Upper lobe of right lung (tissue), 1 donor: ENCODE measurements around the gene HBP1. TPM values are rescaled to one million over a fixed set of nuclear protein-coding genes. Genes with fewer than 3 reads are reported as not detected.

Experiments
- ATAC-seq: fragments of 200-7000 bp; cut with Tn5 transposase; one replicate; pipeline ENCODE4 v1.9.1; 2020; ENCODE audit warnings: mild to moderate bottlenecking, moderate library complexity
- DNase-seq: peaks from one replicate; pipeline ENCODE4 v3.0.0-alpha.2; 2020
- H3K27ac ChIP-seq: fragments of 200-600 bp; one replicate; pipeline ENCODE4 v1.8.0; 2022
- H3K27me3 ChIP-seq: fragments of 200-600 bp; one replicate; pipeline ENCODE4 v1.8.0; 2022; ENCODE audit warnings: mild to moderate bottlenecking
- H3K36me3 ChIP-seq: fragments of 200-600 bp; one replicate; pipeline ENCODE4 v1.8.0; 2022
- H3K4me1 ChIP-seq: fragments of 200-600 bp; one replicate; pipeline ENCODE4 v1.8.0; 2022
- H3K4me3 ChIP-seq: fragments of 200-600 bp; one replicate; pipeline ENCODE4 v1.8.0; 2022; ENCODE audit warnings: mild to moderate bottlenecking
- H3K9me3 ChIP-seq: fragments of 200-600 bp; one replicate; pipeline ENCODE4 v1.8.0; 2022
- CTCF ChIP-seq: fragments of 200-600 bp; IDR thresholded peaks from one replicate; pipeline ENCODE4 v1.8.0; 2022; ENCODE audit warnings: antibody characterized with exemption
- intact Hi-C: fragments of 100-400 bp; cut with DNase I; formaldehyde crosslinking; loops from one replicate; pipeline ENCODE4 v1.11.0; 2022
- total RNA-seq: library from RNA; stranded (reverse); fragmentation: NEBNext Ultra II Directional; extraction: Animal tissue kit (Norgen Biotek cat#: 25700); gene quantifications from one replicate; pipeline ENCODE4 v1.2.1, GENCODE V29; 2021
- donor health status: DM: no; HTN: yes; CAD: no; lungs with severe emphysema.

HBP1 gene
- total RNA-seq, 1 donor from 2014 or later, result 74.0 TPM

DNA sequence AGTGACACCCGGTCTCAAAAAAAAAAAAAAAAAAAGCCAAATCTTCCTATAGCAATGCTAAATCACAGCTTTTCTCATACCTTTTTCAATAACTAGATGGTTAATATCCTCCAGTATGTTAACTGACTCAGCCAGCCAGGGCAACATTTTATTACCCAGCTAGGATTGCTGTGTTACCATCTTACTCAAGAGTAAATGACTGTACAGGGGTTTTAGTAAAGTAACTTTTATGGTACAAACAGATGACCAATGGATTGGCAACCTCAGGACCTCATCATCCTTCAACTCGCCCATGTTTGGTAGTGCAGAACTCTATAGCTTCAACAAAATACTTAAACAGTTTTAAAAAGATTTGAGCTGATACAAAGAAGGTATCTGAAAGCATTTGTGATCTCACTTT is 59.5 kb downstream of the HBP1 start:
- Histone ChIP-seq H3K4me3 (no peak overlapping the region), H3K27ac (no peak overlapping the region), H3K4me1 (no peaks in the 10 kb centered on the region), H3K36me3 (peaks cover 4% of the 10 kb centered on the region), H3K27me3 (no peaks in the 10 kb centered on the region), H3K9me3 (no peaks in the 10 kb centered on the region)
- TF ChIP-seq CTCF, result no peak
- DNase-seq (no peak), ATAC-seq (no peak)
- intact Hi-C loops, result no loop called here

DNA sequence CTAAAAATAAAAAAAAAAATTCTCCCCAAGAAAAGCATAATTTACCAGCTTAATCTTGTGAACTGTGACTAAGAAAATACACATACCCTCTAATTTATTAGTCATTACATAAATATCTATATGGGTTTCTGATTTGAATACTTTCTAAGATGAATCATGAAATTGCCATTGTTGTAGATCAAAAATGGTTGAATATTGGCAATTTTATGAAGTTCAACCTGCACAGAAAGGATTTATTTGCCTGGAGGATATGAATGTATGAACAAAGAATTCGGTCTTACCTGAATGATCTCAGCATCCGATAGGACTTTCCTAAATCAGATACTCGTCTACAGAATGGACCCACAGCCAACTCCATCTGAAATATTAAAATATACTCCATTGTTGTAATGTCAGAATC is 61.5 kb downstream of the HBP1 start:
- no peak for TF ChIP-seq CTCF
- H3K4me3 ChIP-seq, result no peak overlapping the region
- no peak for ATAC-seq
- DNase-seq, result no peak
- no peaks in the 10 kb centered on the region for H3K9me3 ChIP-seq
- no peaks in the 10 kb centered on the region for H3K4me1 ChIP-seq
- H3K27ac ChIP-seq, result no peak overlapping the region
- intact Hi-C loops, result no loop called here
- no peaks in the 10 kb centered on the region for H3K27me3 ChIP-seq
- H3K36me3 ChIP-seq, result peaks cover 4% of the 10 kb centered on the region

DNA sequence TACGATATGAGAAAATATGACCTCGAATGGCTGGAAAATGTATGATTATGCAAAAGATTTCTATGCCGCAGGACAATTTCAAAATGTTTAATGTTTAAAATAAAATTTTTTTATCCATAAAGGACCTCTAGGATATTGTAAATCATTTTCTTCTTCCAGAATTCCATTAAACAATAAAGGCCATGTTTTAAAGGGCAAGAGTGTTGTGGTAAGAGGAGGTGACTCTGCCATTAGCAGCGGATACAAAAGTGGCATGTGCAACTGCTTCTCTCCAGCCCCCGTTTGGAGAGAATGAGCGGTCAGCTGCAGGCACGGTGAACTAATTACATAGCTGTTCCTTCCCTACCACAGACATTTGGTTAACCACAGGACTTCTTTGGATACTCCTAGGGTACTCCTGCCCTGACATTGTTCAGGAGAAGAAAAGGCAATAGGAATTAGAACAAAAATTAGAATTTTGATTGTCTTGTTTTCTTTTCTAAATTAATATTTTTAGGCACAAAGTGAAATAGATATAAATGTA is 63.8 kb downstream of the HBP1 start:
- DNase-seq, result no peak
- intact Hi-C loops, result no loop called here

GRCh38 chr7:107233174-107233573 is 64.4 kb downstream of the HBP1 start:
- DNase-seq, result no peak
- TF ChIP-seq CTCF, result no peak
- Histone ChIP-seq H3K27me3 (no peaks in the 10 kb centered on the region), H3K4me3 (no peak overlapping the region), H3K36me3 (no peaks in the 10 kb centered on the region), H3K27ac (no peak overlapping the region), H3K9me3 (no peaks in the 10 kb centered on the region), H3K4me1 (no peaks in the 10 kb centered on the region)
- intact Hi-C loops, result no loop called here
- no peak for ATAC-seq

More for the DNA sequence above, 63.8 kb downstream of the HBP1 start:
- no peak for TF ChIP-seq CTCF
- Histone ChIP-seq H3K36me3 (no peaks in the 10 kb centered on the region), H3K27me3 (no peaks in the 10 kb centered on the region), H3K9me3 (no peaks in the 10 kb centered on the region), H3K27ac (no peak overlapping the region), H3K4me1 (no peaks in the 10 kb centered on the region), H3K4me3 (no peak overlapping the region)
- no peak for ATAC-seq

DNA sequence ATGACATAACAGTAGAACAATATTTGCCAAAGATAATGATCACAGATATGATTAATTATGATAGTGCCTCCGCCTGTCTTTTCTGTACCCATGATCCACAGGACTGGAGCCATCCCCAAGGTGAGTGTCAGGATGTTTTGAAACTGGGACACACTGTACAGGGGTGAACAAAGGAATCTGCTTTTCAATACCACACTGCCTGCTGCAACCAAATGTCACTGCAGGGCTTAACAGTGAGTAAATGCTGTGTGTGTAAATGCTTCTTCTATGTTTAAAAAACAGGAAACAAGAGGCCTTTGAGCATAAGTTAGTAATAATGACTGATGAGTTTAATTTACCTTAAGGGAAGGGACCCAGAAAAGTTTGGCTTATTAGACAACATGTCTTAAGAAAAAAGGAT is 65.2 kb downstream of the HBP1 start:
- no peak overlapping the region for H3K27ac ChIP-seq
- no peak overlapping the region for H3K4me3 ChIP-seq
- no peaks in the 10 kb centered on the region for H3K36me3 ChIP-seq
- DNase-seq (no peak), ATAC-seq (no peak)
- intact Hi-C loops, result no loop called here
- no peaks in the 10 kb centered on the region for H3K4me1 ChIP-seq
- H3K9me3 ChIP-seq, result no peaks in the 10 kb centered on the region
- H3K27me3 ChIP-seq, result no peaks in the 10 kb centered on the region
- no peak for TF ChIP-seq CTCF

DNA sequence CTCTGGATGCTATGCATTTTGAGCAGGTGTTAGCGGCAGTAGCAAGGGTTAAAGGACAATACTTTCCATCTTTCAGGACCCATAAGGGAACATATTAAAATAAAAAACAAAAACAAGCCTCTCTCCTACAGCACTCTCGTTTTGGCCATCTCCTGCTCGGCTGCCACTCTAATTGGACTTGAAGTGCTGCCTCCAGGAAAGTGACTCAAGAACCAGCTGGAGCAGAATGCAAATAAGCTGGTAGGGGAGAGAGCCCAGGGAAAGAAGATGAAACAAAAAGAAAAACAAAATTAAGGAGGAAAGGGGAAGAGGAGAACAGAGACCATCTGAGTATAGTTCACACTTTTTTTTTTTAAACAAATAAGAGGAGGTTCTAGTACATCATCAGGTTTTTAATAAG is 65.6 kb downstream of the HBP1 start:
- intact Hi-C loops, result no loop called here
- TF ChIP-seq CTCF, result no peak
- Histone ChIP-seq H3K27ac (no peak overlapping the region), H3K4me1 (no peaks in the 10 kb centered on the region), H3K9me3 (no peaks in the 10 kb centered on the region), H3K4me3 (no peak overlapping the region), H3K36me3 (no peaks in the 10 kb centered on the region), H3K27me3 (no peaks in the 10 kb centered on the region)
- no peak for DNase-seq
- peak; percentile 37 for ATAC-seq
